IMR-90 (cell line): ENCODE measurements around the gene SNX1. TPM values are rescaled to one million over a fixed set of nuclear protein-coding genes. Genes with fewer than 3 reads are reported as not detected.

Source experiments
- BHLHE40 ChIP-seq: fragments of 150-350 bp; IDR thresholded peaks from 2 replicates; pipeline ENCODE4 v1.6.1; 2016; ENCODE audit warnings: mild to moderate bottlenecking, low read depth, low read length
- CHD1 ChIP-seq: IDR thresholded peaks from 2 replicates; pipeline ENCODE4 v1.6.1; 2012; ENCODE audit warnings: low read depth, low read length, improper control_type of control experiment
- POLR2A ChIP-seq: IDR thresholded peaks from 2 replicates; pipeline ENCODE4 v1.6.1; 2012; ENCODE audit warnings: mild to moderate bottlenecking, low read depth, low read length
- polyA plus RNA-seq, 3 experiments: library from polyadenylated mRNA; depleted of rRNA; stranded (reverse); fragments of >200 nt; gene quantifications; 2 replicates each; pipeline ENCODE4 v1.2.3, GENCODE V29; 2012; ENCODE audit warnings: low replicate concordance in 1 of 3
- total RNA-seq: library from RNA; depleted of rRNA; stranded (reverse); fragments of >200 nt; gene quantifications from 2 replicates; pipeline ENCODE4 v1.2.3, GENCODE V29; 2012
- TF ChIP-seq, protein P1 (sequence below): fragments of 150-350 bp; IDR thresholded peaks from 2 replicates; pipeline ENCODE4 v1.6.1; 2016; ENCODE audit warnings: low read depth, mild to moderate bottlenecking, low read length, moderate library complexity, borderline replicate concordance

SNX1 gene
- total and polyA plus RNA-seq, 2 of the 4 experiments (the other 2 are of a cell fraction): 35.3 to 72.3 TPM

DNA sequence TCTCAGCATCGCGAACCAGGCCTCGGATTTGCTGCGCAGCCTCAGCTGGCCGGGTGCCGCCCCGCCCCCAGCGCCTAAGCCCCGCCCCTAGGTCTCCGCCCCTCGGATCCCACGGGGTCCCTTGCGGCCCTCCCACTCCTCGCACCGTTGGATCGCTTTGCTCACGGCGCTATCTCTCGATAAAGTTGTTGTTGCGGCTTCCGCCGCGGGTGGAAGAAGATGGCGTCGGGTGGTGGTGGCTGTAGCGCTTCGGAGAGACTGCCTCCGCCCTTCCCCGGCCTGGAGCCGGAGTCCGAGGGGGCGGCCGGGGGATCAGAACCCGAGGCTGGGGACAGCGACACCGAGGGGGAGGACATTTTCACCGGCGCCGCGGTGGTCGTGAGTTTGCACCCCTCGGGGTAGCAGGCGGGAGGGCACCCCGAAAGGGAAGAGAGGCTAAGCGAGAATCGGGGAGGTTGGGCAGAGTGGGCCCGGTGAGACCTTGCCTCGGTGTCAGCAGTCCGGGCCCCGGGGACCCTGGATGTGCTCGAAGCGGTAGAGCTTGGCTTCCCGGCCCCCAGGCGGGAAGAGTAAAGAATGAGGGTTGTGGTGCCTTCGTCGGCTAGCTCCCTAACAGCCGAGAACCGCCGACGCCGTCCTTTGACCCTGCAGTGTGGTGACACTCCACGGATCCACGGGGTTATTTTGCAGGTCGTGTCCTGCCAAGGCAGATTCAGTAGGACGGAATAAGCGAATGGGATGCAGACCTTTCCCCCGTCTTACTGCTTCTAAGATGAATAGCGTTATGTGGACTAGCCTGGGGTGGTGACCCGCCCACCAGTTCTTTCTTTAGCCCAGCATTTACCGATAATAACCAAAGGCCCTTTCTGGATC is at the start of gene SNX1 (continued):
- TF ChIP-seq CHD1 (no peak), POLR2A (peak; percentile 88), BHLHE40 (0 out of 2 replicates have a peak, but pooled peaks have one; percentile 13)
- TF ChIP-seq, protein P1, sequence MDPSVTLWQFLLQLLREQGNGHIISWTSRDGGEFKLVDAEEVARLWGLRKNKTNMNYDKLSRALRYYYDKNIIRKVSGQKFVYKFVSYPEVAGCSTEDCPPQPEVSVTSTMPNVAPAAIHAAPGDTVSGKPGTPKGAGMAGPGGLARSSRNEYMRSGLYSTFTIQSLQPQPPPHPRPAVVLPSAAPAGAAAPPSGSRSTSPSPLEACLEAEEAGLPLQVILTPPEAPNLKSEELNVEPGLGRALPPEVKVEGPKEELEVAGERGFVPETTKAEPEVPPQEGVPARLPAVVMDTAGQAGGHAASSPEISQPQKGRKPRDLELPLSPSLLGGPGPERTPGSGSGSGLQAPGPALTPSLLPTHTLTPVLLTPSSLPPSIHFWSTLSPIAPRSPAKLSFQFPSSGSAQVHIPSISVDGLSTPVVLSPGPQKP: no peak
